GM19023 (cell line): Measurements from ENCODE around the gene TGFBR2.

Experiments
- ATAC-seq: cut with Tn5 transposase; IDR thresholded peaks from one replicate; pipeline ENCODE4 v1.9.1; 2021; ENCODE audit warnings: mild to moderate bottlenecking, moderate library complexity; ENCODE audit not compliant: unreplicated experiment

TGFBR2 gene

GRCh38 chr3:30671527-30672286 lies 65.3 kb downstream of the TGFBR2 start:
- ATAC-seq = no peak

GRCh38 chr3:30672287-30672735 lies 65.9 kb downstream of the TGFBR2 start:
- no peak for ATAC-seq

- no peak for ATAC-seq
These were observed 66.6 kb downstream of the TGFBR2 start for GRCh38 chr3:30672959-30673358.

GRCh38 chr3:30673425-30674341 lies 67.3 kb downstream of the TGFBR2 start:
- no peak for ATAC-seq

- no peak for ATAC-seq
These were observed 68.6 kb downstream of the TGFBR2 start for GRCh38 chr3:30675006-30675405.

- no peak for ATAC-seq
These were observed 69.4 kb downstream of the TGFBR2 start for GRCh38 chr3:30675774-30676173.

- no peak for ATAC-seq
These were observed 70.3 kb downstream of the TGFBR2 start for GRCh38 chr3:30676424-30677346.

GRCh38 chr3:30677347-30677685 lies 70.9 kb downstream of the TGFBR2 start:
- no peak for ATAC-seq

GRCh38 chr3:30679045-30679444 lies 72.6 kb downstream of the TGFBR2 start:
- ATAC-seq = no peak

- no peak for ATAC-seq
These were observed 74.6 kb downstream of the TGFBR2 start for GRCh38 chr3:30680789-30681648.

GRCh38 chr3:30681649-30682211 lies 75.3 kb downstream of the TGFBR2 start:
- ATAC-seq = no peak

GRCh38 chr3:30682434-30683155 lies 76.2 kb downstream of the TGFBR2 start:
- ATAC-seq = no peak

GRCh38 chr3:30683769-30684168 lies 77.4 kb downstream of the TGFBR2 start:
- no peak for ATAC-seq

- ATAC-seq = no peak
These were observed 78.0 kb downstream of the TGFBR2 start for GRCh38 chr3:30684356-30684755.

- ATAC-seq = no peak
These were observed 78.9 kb downstream of the TGFBR2 start for GRCh38 chr3:30685267-30685667.

- ATAC-seq = no peak
These were observed 79.8 kb downstream of the TGFBR2 start for GRCh38 chr3:30686176-30686575.

- no peak for ATAC-seq
These were observed 80.4 kb downstream of the TGFBR2 start for GRCh38 chr3:30686799-30687198.

GRCh38 chr3:30687930-30688570 lies 81.6 kb downstream of the TGFBR2 start:
- no peak for ATAC-seq
